ENCODE data around the gene ZBTB2.

Gene ZBTB2

GRCh38 chr6:151391471-151392413 is at the start of gene ZBTB2:
ZBTB2 (minus strand) TSS chr6:151391559; CDS start chr6:151373637, 17,922 bp downstream.
- peak; percentile 70 for DNase-seq

- no peak for DNase-seq
Measured at GRCh38 chr6:151440930-151441329, 49.6 kb upstream of the ZBTB2 start.

- no peak for DNase-seq
Measured at GRCh38 chr6:151440498-151440897, 49.1 kb upstream of the ZBTB2 start.

GRCh38 chr6:151437401-151437800 is 46.0 kb upstream of the ZBTB2 start:
- no peak for DNase-seq

- DNase-seq = no peak
Measured at GRCh38 chr6:151436802-151437201, 45.4 kb upstream of the ZBTB2 start.

- DNase-seq = no peak
Measured at GRCh38 chr6:151436300-151436699, 44.9 kb upstream of the ZBTB2 start.

GRCh38 chr6:151434369-151434768 is 43.0 kb upstream of the ZBTB2 start:
- no peak for DNase-seq

GRCh38 chr6:151432651-151433050 is 41.3 kb upstream of the ZBTB2 start:
- no peak for DNase-seq

GRCh38 chr6:151431337-151431736 is 40.0 kb upstream of the ZBTB2 start:
- no peak for DNase-seq

- no peak for DNase-seq
Measured at GRCh38 chr6:151430886-151431285, 39.5 kb upstream of the ZBTB2 start.

- DNase-seq = no peak
Measured at GRCh38 chr6:151428093-151428735, 36.9 kb upstream of the ZBTB2 start.

GRCh38 chr6:151425561-151425960 is 34.2 kb upstream of the ZBTB2 start:
- no peak for DNase-seq

GRCh38 chr6:151422981-151423380 is 31.6 kb upstream of the ZBTB2 start:
- DNase-seq = no peak

GRCh38 chr6:151417477-151417876 is 26.1 kb upstream of the ZBTB2 start:
- DNase-seq = no peak

- DNase-seq = no peak
Measured at GRCh38 chr6:151414641-151415260, 23.4 kb upstream of the ZBTB2 start.

- peak; percentile 75 for DNase-seq
Measured at GRCh38 chr6:151413372-151414145, 22.2 kb upstream of the ZBTB2 start.

- DNase-seq = no peak
Measured at GRCh38 chr6:151412909-151413308, 21.6 kb upstream of the ZBTB2 start.

- DNase-seq = no peak
Measured at GRCh38 chr6:151409679-151410078, 18.3 kb upstream of the ZBTB2 start.

GRCh38 chr6:151409260-151409659 is 17.9 kb upstream of the ZBTB2 start:
- DNase-seq = no peak

- no peak for DNase-seq
Measured at GRCh38 chr6:151408858-151409257, 17.5 kb upstream of the ZBTB2 start.

- DNase-seq = no peak
Measured at GRCh38 chr6:151403919-151404308, 12.6 kb upstream of the ZBTB2 start.

- no peak for DNase-seq
Measured at GRCh38 chr6:151402228-151402627, 10.9 kb upstream of the ZBTB2 start.

GRCh38 chr6:151400473-151400872 is 9.1 kb upstream of the ZBTB2 start:
- no peak for DNase-seq
